HG03103 (cell line): Measurements from ENCODE around the gene DNASE1L1.
"Not testable (repeated sequence)": the region's sequence is repeated elsewhere in the genome, so short reads cannot be mapped to it uniquely, and the experiment has no call there.

Source experiments
- ATAC-seq: cut with Tn5 transposase; IDR thresholded peaks from one replicate; pipeline ENCODE4 v1.9.1; 2021; ENCODE audit warnings: low read depth; ENCODE audit not compliant: unreplicated experiment

DNASE1L1 gene

DNA sequence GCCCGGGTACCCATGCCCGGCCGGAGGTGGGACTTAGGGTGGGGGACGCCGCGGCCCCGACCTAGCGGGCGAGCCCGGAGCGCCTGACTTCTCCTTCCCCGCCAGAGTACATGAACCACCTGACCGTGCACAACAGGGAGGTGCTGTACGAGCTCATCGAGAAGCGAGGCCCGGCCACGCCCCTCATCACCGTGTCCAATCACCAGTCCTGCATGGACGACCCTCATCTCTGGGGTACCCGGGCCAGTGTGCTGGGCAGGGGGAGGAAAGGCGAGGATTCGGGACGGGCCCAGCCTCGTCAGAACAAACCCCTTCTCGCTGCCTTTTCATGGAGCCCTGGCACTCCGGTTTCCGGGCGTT lies 2.9 kb upstream of the DNASE1L1 start:
- ATAC-seq: peak; percentile 72

DNA sequence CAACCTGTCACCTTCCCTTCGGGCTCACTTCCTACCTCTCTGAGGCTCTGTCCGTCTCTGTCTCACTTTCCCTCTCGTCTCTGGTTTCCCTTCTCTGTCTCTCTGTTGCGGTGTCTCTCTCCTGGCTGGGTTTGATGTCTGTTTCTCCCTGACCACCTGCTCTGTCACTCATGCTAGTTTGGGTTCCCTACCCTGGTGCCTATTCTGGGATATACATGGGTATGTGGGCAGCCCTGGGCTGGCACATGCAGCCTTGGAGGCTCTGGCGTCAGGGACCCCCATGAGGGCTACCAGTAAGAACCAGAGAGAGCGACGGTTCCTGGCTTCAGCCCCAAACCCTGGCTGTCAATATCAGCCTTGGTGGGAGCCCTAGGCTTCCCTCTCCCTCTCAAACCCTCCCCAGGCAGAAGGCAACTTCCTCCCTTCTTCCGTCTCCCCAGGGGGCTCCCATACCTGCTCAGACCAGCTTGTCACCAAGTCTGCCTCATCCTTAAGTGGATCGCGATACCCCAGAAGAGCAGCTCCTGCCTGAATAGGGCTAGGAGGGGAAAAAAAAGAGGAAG lies 314 bp downstream of the DNASE1L1 start:
- ATAC-seq: no peak

- ATAC-seq: no peak
These were observed 4.3 kb downstream of the DNASE1L1 start for GRCh38 chrX:154404625-154405192.

DNA sequence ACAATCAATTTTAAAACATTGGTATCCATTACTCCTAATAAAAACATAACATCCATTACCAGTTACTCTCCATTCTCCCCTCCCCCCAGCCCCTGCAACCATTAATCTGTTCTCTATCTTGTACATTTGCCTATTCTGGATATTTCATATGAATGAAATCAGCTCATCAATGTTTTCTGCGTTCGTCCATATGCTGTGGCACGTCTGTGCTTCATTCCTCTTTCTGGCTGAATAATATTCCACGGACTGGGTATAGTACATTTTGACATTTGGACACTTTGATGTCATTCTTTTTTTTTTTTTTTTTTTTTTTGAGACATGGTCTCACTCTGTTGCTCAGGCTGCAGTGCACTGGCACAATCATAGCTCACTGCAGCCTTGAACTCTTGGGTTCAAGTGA lies 5.2 kb downstream of the DNASE1L1 start:
- ATAC-seq: no peak

DNA sequence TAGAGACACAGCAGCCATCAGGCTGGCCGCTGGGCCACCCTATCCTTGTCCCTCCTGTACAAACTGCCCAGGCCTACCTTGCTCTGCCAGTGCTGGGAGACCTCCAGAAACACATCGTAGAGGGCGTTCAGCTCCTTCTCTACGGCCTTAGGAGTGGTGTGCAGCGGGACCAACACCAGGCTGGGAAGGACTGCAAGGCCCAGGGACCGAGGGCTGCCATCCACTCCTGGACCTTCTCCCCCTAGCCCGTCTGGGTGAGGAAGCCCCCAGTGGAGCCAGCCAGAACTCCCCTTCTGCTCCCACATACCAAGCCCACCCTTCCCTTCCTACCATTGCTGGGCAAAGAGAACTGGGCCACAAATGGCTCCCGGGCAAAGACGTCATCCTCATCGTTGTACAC lies 5.9 kb downstream of the DNASE1L1 start:
- ATAC-seq: no peak

DNA sequence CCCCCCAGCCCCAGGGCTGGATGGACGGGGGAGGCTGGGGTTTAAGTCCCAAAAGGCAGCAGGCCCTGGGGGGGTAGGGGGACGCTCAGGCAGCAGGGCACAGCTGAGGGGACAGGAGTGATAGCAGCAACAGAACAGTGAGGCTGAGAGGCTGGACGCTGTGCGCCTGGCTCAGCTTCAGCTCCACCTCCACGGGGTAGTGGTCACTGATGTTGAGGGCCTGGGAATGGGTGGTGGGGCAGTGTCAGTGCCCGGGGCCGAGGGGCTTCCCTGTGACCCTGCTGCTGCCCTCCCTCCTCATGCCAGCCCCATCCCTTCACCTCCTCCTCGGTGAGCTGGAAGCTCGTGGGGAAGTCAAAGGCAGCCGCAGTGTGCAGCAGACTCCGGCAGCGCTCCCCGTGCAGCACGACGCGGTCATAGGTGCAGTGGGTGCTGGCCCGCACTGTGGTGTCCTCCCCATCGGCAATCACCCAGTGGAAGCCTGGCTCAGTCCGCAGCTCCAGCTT lies 6.4 kb downstream of the DNASE1L1 start:
- ATAC-seq: no peak

DNA sequence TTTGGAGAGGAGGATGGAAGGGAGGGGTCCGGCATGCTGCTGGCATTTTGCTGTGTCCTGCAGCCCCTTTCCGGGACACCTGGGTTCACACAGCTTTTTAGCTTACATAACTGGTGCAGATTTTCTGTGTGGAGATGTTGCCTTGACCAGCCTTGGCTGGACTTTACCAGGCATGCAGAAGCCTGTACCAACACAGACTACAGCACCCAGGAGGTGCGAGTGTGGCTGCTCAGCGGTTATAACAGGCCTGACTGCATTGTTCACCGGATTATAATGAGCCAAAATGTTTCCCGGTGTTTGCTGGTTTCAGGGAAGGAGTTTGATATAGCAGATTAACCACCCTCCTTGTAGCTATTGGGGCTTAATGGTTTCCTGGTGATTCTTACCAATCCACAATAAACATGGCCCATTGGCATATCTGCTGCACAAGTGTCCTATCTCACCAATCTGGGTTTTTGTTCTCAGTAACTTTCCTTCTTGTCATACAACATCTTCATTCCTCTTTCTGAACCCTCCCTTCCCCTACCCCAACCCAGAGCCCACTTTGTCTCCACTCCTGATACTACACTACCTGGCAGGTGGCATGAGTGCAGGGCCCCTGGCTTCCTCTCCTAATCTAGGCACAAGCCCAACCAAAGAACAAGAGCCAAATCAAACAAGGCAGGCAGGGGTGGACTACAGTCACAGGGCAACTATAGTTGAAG lies 7.0 kb downstream of the DNASE1L1 start:
- ATAC-seq: no peak

DNA sequence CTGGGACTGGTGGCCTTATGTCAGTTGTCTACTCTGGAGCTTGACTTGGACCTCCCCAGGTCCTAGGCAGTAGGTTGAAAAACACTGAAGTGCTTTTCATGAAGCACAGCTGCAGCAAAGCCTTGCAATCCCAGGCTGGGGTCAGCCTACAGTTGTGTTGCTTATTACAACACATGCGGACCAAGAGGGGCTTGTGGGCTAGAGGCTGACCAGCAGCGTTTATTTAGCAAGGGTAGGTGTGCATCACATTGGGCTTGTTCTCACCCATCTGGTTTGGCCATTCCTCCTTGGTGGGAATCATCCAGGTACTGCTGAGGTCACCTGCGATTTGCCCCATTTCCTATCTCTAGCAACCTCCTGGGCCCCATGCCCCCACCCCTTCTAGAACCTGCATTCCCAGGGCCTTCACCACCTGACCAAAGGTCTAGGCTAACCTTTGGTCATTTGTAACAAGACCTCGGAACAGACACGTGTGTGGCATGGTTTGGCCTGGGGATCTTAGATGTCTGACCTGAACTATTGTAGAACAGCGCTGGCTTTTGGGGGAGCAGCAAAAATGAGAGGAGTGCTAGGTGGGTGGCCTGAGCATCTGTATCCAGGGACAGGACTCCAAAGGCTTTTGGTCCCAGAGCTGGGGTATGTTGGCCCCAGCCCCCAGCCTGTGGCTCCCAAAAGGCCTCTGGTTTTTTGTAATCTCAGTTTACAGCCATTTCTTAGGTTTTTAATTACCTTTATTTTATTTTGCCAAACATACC lies 7.8 kb downstream of the DNASE1L1 start:
- ATAC-seq: no peak

GRCh38 chrX:154400369-154400817 lies 8.7 kb downstream of the DNASE1L1 start:
- not testable (repeated sequence) for ATAC-seq

DNA sequence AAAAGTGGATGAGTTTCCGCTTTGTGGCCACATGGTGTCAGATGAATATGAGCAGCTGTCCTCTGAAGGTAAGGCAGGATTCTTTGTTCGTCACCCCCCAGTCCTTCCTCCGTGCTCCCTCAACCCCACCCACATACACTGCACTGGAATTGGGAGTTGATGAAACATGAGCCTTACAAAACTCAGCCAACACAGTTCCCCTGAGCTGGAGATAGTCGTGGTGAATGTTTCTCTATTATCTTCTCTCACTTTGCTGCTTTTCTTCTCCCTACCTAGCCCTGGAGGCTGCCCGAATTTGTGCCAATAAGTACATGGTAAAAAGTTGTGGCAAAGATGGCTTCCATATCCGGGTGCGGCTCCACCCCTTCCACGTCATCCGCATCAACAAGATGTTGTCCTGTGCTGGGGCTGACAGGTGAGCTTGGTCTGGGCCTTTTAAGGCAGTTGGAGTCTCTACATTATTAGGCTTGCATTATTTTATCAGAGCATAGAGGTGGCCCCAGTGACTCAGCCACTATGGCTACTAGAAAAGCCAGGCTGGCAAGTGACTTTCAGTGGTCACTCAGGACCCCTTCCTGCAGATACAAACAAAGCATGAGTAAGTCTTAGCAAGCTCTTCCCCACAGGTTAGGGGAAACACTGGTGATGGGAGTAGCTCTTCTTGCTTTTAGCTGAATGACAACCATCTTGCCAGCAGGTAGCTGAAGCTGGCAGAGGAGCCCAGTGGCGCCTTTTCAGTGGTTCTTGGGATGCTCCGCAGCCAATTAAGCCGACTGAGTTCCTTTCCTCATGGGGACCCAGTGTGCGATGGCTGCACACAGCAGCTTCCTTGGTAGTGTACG lies 9.3 kb downstream of the DNASE1L1 start:
- ATAC-seq: no peak

GRCh38 chrX:154398668-154399526 lies 10.2 kb downstream of the DNASE1L1 start:
- peak; percentile 29 for ATAC-seq

- peak; percentile 44 for ATAC-seq
These were observed 11.0 kb downstream of the DNASE1L1 start, which contains the start of gene RPL10 for GRCh38 chrX:154397888-154398667. Gene RPL10 (plus strand): TSS chrX:154398377. CDS start chrX:154398520, 143 bp downstream.

DNA sequence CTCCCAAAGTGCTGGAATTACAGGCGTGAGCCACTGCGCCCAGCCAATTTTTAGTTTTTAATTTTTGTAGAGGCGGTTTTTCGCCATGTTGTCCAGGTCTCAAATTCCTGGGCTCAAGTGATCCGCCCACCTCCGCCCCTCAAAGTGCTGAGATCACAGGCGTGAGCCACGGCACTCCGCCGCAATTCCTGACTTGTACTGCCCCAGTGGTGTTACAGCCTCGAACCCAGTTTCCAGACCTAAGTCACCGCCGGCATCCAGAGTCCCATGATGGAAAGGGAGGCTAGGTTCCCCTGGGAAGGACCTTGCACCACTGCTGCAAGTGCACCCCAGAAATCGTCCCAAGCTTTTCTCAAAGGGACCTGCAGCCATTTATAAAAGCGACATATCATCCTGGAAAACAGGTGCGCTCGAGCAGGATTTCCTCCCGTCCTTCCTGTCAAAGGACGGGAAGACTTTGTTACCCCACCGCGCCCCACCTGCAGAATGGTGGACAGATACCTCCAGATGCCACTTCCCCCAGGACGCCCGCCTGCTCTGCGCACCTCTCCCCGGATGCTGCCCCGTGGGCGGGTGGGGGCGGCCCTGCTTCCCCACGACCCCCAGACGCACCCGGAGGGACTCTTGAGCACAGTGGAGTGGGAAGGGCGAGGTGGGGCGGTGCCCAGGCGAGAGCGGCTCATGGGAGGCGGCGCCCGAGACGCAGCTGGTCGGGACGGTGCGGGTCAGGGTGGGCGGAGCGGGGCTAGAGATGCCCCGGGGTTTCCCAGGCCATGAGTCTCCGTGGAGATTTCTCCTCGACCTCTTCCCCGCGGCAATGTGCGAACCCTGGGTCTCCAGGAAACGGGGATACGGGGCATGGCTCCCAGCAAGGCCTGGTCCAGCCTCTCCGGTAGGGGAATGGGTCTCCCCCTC lies 11.8 kb downstream of the DNASE1L1 start:
- peak; percentile 39 for ATAC-seq

DNA sequence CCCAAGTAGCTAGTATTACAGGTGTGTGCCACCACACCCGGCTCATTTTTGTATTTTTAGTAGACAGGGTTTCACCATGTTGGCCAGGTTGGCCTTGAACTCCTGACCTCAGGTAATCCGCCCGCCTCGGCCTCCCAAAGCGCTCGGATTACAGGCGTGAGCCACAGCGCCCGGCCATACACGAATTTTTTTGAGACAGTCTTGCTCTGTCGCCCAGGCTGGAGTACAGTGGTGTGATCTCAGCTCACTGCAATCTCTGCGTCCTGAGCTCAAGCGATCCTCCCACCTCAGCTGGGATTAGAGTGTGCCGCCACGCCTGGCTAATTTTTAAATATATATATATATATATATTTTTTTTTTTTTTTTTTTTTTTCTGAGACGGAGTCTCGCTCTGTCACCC lies 12.7 kb downstream of the DNASE1L1 start:
- ATAC-seq: not testable (repeated sequence)

DNA sequence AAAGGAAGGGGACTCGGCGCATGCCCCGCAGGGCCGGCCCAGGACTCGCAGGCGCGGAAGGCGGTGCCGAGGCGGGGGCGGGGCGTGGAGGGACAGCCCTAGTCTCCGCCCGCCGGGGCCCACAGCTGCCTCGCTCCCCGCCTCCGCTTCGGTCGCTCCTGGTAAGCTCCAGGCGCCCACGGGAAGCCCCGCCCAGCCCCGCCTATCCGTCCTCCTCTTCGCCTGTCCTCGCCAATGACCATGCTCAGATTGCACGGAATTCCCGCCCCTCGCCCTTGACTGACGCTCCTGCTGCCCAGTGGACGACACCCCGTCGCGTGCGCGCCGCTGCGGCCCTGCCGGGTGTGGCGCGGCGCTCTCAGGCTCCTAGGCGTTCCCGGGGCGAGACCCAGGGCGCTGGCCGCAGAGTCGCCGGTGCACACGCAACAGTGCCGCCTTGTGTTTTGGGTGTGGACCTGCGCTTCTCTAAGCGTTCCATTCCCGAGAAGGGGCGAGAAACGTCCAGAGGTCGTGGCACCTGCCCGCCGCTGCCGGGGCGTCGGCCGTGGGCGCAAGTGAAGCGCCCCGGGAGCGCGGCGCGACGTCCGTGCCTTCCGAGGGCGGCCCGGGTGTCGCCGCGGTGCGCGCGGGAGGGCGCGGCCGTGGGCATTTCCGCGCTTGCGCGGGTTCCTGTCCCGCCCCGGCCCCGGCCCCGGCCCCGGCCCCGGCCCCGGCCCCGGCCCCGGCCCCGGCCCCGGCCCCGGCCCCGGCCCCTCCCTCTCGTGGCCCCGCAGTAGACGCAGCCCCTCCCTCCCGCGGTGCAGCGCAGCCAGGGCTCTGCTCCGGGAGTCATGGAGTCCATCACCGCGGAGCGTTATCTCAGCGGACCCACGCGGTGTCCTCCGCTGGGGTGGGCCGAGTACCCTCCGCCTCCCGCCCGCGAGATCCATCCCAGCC lies 19.0 kb downstream of the DNASE1L1 start:
- peak; percentile 63 for ATAC-seq

DNA sequence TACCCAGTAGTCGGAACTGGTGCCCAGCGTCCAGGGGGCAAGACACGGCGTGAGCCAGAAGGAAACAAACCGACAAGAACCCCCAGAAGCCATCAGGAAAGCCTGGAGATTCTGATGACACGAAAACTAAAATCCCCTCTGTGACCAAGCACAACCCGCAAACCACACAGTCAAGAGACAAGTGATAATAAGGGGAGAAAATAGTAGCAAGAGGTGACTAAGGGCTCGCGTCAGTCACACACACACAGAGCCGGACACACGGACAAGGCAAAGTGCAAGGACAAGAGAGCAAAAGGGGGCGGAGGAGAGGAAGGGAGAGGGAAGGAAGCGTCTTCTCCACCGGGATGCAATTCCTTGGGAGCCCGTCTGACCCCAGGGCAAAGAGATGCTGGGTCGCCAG lies 20.4 kb downstream of the DNASE1L1 start:
- not testable (repeated sequence) for ATAC-seq
